ENCODE results near the gene KIAA0232. TPM values are rescaled to one million over a fixed set of nuclear protein-coding genes. Genes with fewer than 3 reads are reported as not detected.

The KIAA0232 gene
- total and polyA plus RNA-seq, 9 of the 15 experiments (the other 6 are each of a cell fraction or from before 2014, with no cell fraction given) = 3.5 to 17.4 (median 13.0) TPM

DNA sequence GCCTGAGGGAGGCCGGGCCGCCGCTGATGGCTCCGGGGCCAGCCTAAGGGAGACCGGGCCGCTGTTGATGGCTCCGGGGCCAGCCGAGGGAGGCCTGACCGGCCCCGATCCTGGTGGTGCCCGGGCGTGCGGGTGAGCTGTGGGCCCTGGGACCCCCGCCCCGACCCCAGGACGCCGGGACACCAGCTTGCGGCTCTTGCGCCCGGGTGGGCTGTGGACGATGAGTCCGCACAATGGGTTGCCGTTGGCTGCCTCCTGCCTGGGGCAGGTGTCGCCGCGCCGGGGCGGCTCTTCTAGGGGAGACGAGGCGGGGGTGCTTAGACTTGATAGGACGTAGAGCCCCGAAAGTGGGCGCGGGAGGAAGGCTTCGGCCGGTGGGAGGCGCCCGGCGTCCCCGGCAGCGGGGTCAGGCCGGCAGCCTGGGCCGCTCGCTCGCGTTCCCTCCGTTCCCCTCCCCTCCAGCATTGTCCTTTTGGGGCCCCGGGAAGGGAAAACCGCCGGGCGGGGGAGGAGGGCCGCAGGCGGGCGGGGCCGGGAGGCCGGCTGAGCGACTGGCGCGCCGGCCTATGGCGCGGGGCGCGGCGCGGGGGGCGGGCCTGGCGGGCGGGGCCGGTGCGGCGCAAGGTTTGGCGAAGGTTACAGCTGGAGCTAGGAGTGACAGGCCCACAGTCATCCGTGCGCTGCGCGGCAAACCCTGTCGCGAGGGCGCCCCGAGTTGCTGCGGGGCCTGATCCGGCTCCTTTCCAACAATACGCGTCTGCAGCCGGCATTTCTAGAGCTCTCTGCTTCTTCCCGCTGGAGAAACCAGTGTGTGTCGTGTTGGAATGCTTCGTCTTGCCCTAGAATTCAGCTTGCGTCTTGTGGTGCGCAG lies 819 bp downstream of the KIAA0232 start (continued):
- TF ChIP-seq, protein P1, sequence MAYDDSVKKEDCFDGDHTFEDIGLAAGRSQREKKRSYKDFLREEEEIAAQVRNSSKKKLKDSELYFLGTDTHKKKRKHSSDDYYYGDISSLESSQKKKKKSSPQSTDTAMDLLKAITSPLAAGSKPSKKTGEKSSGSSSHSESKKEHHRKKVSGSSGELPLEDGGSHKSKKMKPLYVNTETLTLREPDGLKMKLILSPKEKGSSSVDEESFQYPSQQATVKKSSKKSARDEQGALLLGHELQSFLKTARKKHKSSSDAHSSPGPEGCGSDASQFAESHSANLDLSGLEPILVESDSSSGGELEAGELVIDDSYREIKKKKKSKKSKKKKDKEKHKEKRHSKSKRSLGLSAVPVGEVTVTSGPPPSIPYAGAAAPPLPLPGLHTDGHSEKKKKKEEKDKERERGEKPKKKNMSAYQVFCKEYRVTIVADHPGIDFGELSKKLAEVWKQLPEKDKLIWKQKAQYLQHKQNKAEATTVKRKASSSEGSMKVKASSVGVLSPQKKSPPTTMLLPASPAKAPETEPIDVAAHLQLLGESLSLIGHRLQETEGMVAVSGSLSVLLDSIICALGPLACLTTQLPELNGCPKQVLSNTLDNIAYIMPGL (CRISPR knock-in tag; IDR thresholded peaks at IDR 0.05) = no peak; the same call in 1 of the 2 replicates
- TF ChIP-seq EWSR1 (IDR thresholded peaks at IDR 0.05; ENCODE audit: borderline replicate concordance, low read depth, partially characterized antibody) = no peak
- no peak for TF ChIP-seq CC2D1A (IDR thresholded peaks at IDR 0.05)
- no peak for TF ChIP-seq BDP1 (IDR thresholded peaks at IDR 0.05; ENCODE audit: insufficient read depth, insufficient read length)
- TF ChIP-seq ZNF184 (CRISPR knock-in tag; IDR thresholded peaks at IDR 0.05) = no peak
- peak; percentile 65 for TF ChIP-seq CREM (IDR thresholded peaks at IDR 0.05; ENCODE audit: low read depth)
- TF ChIP-seq, protein P2, sequence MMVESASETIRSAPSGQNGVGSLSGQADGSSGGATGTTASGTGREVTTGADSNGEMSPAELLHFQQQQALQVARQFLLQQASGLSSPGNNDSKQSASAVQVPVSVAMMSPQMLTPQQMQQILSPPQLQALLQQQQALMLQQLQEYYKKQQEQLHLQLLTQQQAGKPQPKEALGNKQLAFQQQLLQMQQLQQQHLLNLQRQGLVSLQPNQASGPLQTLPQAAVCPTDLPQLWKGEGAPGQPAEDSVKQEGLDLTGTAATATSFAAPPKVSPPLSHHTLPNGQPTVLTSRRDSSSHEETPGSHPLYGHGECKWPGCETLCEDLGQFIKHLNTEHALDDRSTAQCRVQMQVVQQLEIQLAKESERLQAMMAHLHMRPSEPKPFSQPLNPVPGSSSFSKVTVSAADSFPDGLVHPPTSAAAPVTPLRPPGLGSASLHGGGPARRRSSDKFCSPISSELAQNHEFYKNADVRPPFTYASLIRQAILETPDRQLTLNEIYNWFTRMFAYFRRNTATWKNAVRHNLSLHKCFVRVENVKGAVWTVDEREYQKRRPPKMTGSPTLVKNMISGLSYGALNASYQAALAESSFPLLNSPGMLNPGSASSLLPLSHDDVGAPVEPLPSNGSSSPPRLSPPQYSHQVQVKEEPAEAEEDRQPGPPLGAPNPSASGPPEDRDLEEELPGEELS (CRISPR knock-in tag; IDR thresholded peaks at IDR 0.05; ENCODE audit: borderline replicate concordance) = 0 out of 2 replicates have a peak, but pooled peaks have one; percentile 27
- TF ChIP-seq SNRNP70 (optimal IDR thresholded peaks at IDR 0.05; ENCODE audit: low read depth, low read length) = no peak
- TF ChIP-seq PCBP1 (IDR thresholded peaks at IDR 0.05; ENCODE audit: low read depth, low read length, poor library complexity, severe bottlenecking) = peak; percentile 81
- TF ChIP-seq ZSCAN29 (IDR thresholded peaks at IDR 0.05) = no peak
- no peak for TF ChIP-seq KLF10 (CRISPR knock-in tag; IDR thresholded peaks at IDR 0.05)
- no peak for TF ChIP-seq ZNF165 (CRISPR knock-in tag; IDR thresholded peaks at IDR 0.05; ENCODE audit: borderline replicate concordance)
- TF ChIP-seq NCOA1 (IDR thresholded peaks at IDR 0.05; ENCODE audit: low read depth) = no peak
- no peak for TF ChIP-seq PHTF2 (CRISPR knock-in tag; IDR thresholded peaks at IDR 0.05)
- TF ChIP-seq, protein P3, sequence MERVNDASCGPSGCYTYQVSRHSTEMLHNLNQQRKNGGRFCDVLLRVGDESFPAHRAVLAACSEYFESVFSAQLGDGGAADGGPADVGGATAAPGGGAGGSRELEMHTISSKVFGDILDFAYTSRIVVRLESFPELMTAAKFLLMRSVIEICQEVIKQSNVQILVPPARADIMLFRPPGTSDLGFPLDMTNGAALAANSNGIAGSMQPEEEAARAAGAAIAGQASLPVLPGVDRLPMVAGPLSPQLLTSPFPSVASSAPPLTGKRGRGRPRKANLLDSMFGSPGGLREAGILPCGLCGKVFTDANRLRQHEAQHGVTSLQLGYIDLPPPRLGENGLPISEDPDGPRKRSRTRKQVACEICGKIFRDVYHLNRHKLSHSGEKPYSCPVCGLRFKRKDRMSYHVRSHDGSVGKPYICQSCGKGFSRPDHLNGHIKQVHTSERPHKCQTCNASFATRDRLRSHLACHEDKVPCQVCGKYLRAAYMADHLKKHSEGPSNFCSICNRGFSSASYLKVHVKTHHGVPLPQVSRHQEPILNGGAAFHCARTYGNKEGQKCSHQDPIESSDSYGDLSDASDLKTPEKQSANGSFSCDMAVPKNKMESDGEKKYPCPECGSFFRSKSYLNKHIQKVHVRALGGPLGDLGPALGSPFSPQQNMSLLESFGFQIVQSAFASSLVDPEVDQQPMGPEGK (CRISPR knock-in tag; IDR thresholded peaks at IDR 0.05; ENCODE audit: borderline replicate concordance) = no peak
- TF ChIP-seq RBBP5 (IDR thresholded peaks at IDR 0.05; ENCODE audit: borderline replicate concordance, insufficient read depth, low read length, poor library complexity, severe bottlenecking) = peak; percentile 23
- no peak for TF ChIP-seq ZNF24 (IDR thresholded peaks at IDR 0.05)
- no peak for TF ChIP-seq FOXK1 (CRISPR knock-in tag; IDR thresholded peaks at IDR 0.05; ENCODE audit: borderline replicate concordance)
- TF ChIP-seq, protein P4, sequence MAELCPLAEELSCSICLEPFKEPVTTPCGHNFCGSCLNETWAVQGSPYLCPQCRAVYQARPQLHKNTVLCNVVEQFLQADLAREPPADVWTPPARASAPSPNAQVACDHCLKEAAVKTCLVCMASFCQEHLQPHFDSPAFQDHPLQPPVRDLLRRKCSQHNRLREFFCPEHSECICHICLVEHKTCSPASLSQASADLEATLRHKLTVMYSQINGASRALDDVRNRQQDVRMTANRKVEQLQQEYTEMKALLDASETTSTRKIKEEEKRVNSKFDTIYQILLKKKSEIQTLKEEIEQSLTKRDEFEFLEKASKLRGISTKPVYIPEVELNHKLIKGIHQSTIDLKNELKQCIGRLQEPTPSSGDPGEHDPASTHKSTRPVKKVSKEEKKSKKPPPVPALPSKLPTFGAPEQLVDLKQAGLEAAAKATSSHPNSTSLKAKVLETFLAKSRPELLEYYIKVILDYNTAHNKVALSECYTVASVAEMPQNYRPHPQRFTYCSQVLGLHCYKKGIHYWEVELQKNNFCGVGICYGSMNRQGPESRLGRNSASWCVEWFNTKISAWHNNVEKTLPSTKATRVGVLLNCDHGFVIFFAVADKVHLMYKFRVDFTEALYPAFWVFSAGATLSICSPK (IDR thresholded peaks at IDR 0.05; ENCODE audit: borderline replicate concordance) = no peak
- TF ChIP-seq SAP30 (IDR thresholded peaks at IDR 0.05; ENCODE audit: borderline replicate concordance, insufficient read depth, low read depth, low read length, poor library complexity, severe bottlenecking) = peak; percentile 96

All from K562 (cell line).